Esophagus squamous epithelium (tissue), 4 donors: ENCODE data around the gene VAT1L.

Experiments
- POLR2A ChIP-seq, 4 donors: fragments of 450-650 bp; IDR thresholded peaks; one replicate each; pipeline ENCODE4 v1.6.1; 2017; ENCODE audit warnings: antibody characterized with exemption in 4 of 4, mild to moderate bottlenecking in 4 of 4, moderate library complexity in 3 of 4
- TF ChIP-seq, protein P1 (sequence below), 6 experiments: fragments of 450-650 bp in 4 of 6; fragments of 200-600 bp in 2 of 6; sonication (generic) in 2 of 6; IDR thresholded peaks; one replicate each; pipeline ENCODE4 v1.5.1; 2016 to 2019; ENCODE audit warnings: antibody characterized with exemption in 6 of 6, mild to moderate bottlenecking in 4 of 6, moderate library complexity in 4 of 6

DNA sequence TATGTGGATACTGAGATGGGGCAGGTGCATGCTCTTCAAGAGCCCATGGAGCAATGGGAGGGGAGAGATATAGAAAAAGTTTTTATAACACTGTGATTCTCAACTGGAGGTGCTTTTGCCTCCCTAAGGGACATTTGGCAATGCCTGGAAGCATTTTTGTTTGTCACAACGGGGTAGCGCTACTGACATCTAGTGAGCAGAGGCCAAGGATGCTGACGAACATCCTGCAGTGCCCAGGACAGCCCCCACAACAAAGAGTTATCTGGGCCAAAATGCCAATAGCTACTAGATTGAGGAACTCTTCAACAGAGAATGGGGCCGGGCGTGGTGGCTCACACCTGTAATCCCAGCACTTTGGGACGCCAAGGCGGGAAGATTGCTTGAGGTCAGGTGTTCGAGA, 166.8 kb downstream of the VAT1L start:
- TF ChIP-seq, protein P1, sequence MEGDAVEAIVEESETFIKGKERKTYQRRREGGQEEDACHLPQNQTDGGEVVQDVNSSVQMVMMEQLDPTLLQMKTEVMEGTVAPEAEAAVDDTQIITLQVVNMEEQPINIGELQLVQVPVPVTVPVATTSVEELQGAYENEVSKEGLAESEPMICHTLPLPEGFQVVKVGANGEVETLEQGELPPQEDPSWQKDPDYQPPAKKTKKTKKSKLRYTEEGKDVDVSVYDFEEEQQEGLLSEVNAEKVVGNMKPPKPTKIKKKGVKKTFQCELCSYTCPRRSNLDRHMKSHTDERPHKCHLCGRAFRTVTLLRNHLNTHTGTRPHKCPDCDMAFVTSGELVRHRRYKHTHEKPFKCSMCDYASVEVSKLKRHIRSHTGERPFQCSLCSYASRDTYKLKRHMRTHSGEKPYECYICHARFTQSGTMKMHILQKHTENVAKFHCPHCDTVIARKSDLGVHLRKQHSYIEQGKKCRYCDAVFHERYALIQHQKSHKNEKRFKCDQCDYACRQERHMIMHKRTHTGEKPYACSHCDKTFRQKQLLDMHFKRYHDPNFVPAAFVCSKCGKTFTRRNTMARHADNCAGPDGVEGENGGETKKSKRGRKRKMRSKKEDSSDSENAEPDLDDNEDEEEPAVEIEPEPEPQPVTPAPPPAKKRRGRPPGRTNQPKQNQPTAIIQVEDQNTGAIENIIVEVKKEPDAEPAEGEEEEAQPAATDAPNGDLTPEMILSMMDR (IDR thresholded peaks at IDR 0.05) = no peak
- no peak for TF ChIP-seq POLR2A (IDR thresholded peaks at IDR 0.05)
